GOT3 (cell line): ENCODE measurements around the gene IL2RG.

ENCODE experiments used
- DNase-seq: peaks from one replicate; lab custom pipeline; 2025; ENCODE audit warnings: mixed read lengths; lab: John Stamatoyannopoulos, UW

IL2RG gene

GRCh38 chrX:71111141-71111843, at the start of gene IL2RG:
TSS of gene IL2RG (minus strand) at chrX:71111577. CDS start at chrX:71111539, 38 bp downstream.
- no peak for DNase-seq

DNA sequence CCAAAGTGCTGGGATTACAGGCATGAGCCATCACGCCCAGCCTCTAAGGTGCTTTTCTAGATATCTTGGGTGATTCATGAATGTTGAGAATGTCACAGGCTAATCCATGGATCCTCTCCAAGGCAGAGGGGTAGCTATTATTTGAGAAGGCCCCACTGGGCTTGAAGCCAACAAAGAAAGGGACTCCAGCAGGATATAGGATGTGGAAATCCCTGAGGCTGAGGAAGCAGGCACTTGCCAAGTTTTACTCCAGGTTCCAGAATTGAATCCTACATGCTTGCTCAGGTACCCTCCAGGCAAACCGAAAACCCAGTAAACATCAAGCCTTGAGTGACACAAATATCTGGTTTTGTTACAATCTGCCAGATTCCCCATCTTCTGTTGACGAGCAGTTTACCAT, 49.1 kb upstream of the IL2RG start:
- DNase-seq: no peak

DNA sequence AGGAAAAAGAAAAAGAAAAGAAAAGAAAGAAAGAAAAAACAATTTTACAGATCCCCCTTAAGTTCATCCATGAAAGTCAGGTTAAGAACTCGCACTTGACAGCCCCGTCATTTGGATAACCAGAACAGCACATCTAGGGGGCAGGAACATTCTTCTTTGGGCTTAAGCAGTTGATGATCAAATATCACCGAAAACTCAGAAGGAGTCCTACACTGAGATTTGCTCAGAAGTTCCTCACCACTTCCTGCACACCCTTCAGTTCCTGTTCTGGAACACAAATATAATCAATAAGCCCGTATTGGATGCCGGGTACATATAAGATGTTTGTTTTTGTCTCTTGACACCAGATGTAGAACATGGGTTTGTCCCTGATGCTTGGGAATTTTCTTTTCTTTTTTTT, 48.0 kb upstream of the IL2RG start:
- no peak for DNase-seq

GRCh38 chrX:71158603-71159002, 47.2 kb upstream of the IL2RG start:
- no peak for DNase-seq

DNA sequence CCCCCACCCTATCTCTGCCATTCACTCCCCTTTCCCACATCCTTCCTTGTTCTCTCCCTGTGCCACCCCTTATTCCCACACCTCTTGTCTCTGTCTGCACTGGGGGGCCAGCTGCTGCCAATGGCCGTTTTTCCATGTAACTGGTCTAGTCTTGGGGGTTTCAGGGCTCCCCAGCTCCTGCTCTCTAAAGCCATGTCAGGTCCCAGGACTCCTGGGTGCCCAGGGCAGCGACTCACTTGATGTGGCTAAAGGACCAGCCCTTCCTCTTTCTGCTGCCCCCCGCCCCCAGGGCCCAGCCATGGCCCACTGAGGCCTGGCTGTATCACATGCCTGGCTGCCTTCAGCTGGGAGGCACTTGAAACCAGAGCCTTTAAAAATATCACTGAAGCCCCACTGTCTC, 43.3 kb upstream of the IL2RG start:
- DNase-seq: no peak

GRCh38 chrX:71154196-71154595, 42.8 kb upstream of the IL2RG start:
- no peak for DNase-seq

- DNase-seq: no peak
Measured at GRCh38 chrX:71151366-71151765, 40.0 kb upstream of the IL2RG start.

DNA sequence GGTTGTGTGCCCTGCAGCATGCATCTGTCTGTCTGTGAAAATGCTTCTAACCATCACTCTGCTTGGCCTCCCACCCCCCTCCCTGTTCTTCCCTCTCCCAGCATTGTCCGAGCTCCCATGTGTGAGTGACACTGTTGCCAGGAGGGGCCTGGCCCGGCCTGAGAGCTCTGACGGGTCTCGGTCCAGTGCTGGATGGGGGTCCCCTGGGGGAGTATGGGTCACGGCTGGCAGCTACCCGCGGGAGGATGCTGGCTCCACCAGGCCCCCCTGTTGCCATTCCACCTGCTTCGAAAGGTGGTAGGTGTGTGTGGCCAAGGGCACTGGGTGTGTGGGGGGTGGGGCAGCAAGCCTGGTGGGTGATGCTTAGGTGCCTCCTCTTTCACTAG, 36.9 kb upstream of the IL2RG start:
- no peak for DNase-seq

DNA sequence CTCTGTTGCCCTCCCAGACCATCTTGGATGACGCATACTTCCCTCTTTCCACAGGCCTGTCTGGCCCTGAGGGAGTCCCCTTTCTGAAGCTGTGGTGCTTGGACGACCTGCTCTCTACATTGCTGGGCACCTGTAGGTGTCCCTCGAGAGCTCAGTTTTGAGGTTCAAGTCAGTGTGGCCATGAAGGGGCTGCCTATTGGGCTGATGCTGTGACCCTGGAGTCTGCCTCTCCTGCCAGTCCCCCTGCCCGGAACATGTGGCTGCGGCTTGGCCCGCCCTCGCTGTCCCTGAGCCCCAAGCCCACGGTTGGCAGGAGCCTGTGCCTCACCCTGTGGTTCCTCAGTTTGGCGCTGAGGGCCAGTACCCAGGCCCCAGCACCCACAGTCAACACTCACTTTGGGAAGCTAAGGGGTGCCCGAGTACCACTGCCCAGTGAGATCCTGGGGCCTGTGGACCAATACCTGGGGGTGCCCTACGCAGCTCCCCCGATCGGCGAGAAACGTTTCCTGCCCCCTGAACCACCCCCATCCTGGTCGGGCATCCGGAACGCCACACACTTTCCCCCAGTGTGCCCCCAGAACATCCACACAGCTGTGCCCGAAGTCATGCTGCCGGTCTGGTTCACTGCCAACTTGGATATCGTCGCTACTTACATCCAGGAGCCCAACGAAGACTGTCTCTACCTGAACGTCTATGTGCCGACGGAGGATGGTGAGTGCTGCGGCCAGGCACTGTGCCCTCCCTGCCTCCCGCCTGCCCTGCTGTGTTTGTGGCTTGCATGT, 36.3 kb upstream of the IL2RG start:
- DNase-seq: no peak

GRCh38 chrX:71144651-71145050, 33.3 kb upstream of the IL2RG start, which contains the start of gene NLGN3:
TSS of gene NLGN3 (plus strand) at chrX:71144841. CDS start at chrX:71147750, 2,909 bp downstream.
- no peak for DNase-seq

- DNase-seq: no peak
Measured at GRCh38 chrX:71143508-71143907, 32.1 kb upstream of the IL2RG start.

DNA sequence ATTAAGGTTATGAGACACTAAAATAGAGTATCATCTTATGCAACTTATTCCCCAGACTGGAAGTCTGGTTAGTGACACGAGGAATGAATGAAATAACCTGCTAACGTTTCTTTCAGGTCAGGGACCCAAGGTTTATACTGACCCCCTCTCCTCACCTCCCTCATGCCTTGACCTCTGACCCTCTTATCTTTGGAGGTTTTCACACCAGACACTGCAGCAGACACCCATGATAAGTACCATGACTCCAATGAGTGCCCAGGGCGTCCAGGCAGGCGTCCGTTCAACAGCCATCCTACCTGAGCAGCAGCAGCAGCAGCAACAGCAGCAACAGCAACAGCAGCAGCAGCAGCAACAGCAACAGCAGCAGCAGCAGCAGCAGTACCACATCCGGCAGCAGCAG, 29.1 kb upstream of the IL2RG start:
- DNase-seq: no peak

DNA sequence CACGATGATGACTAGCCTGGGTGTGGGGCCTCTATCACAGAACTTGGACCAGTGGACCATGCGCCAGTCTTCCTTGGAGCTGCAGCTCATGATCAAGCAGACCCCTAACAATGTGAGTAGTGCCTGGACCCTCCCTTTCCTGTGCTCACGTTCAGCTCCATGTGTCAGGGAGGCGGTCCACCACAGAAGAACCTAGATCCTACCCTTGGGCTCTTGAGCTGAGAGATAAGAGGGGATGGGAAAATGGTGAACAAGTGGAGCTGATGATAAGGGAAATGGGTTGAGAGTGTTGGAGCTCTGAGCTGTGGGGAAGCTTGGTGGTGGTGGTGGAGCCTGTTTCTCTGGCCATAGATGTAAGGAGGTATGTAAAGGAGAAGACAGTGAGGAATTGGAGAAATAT, 20.1 kb upstream of the IL2RG start:
- DNase-seq: no peak

DNA sequence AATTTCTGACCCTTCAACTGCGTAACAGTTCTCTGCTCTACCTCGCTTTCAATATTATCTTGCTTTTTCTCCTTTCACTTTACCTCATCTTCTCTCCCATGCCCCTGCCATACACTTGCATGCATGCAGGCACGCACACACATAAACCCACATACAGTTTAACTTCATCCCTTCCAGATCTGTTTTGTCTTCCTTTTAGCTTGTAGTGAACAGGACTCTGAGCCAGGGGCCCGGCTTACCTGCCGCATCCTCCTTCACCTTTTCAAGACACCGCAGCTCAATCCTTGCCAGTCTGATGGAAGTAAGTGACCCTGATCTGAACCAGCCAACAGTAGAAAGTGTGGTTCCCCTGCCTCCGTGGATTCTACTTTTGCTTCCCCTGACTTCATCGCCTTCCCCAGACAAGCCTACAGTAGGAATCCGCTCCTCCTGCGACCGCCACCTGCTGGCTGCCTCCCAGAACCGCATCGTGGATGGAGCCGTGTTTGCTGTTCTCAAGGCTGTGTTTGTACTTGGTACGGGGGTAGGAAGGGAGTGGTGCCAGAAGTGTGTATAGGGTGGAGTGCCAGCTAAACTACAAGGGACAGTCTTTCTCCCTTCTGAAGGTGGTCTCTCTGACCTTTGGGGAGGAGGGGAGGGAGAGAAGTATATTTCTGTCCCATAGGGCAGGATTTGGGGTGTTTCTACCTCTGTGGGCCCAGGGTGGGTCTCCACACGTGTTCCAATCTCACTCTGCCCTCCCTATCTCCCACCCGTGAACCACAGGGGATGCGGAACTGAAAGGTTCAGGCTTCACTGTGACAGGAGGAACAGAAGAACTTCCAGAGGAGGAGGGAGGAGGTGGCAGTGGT, 17.8 kb upstream of the IL2RG start:
- no peak for DNase-seq

- DNase-seq: no peak
Measured at GRCh38 chrX:71128166-71128833, 16.9 kb upstream of the IL2RG start.

GRCh38 chrX:71118985-71119535, 7.7 kb upstream of the IL2RG start:
- DNase-seq: no peak

DNA sequence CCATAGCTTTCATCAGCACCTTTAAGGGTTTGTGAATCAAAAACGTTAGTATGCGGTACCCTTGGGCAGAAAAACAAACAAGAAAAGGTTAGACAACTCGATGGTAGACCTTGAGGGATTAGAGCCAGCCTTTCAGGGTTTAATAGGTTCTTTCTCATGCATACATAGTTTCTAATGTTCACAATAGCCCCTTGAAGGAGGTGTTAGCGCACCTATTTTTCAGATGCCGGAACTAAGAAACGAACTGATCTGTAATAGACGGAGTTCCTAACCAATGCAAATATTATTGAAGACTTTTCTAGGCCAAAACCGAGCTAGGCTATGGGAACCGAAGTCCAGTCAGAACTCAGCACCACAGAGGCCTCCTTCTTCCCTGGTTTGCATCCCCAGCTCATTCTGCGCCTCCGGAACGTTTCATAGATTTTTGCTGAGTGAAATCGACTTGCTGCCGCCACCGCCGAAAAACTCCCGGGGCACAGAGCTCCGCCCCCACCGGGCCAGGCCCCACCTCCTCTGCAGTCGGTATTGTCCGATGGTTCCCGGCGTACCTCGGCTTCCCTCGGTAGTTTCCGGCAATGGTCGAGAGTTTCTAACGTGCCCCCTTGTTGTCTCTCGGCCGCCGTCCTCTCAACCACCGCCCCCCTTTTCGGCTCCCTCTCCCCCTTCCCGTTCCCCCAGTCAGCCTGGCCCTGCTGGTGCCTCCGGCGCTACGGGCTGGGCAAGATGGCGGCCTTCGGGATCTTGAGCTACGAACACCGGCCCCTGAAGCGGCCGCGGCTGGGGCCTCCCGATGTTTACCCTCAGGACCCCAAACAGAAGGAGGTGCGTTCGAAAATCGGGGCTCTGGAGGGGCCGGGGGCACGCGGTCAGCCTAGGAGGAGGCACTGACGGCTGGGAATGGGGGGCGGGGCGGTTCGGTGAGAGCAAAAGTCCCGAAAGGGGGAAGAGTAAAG, 6.9 kb upstream of the IL2RG start, which contains the start of gene MED12:
TSS of gene MED12 (plus strand) at position 565 of the 953 bp plus-strand sequence. CDS start at position 724, 159 bp downstream.
- DNase-seq: no peak

DNA sequence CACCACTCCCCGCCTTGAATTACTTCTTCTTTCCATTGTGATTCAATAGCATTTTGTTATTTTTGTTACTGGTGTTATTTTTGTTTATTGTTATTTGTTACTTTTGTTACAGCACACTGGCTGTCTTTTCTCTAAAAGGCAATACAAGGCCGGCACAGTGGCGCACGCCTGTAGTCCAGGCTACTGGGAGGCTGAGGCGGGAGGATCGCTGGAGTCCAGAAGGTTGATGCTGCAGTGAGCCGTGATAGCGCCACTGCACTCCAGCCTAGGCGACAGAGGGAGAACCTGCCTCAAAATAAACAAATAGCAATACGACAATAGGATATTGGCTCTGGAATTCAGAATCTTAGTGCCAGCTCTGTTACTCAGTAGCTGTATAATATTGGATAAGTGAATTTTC, 6.0 kb upstream of the IL2RG start:
- DNase-seq: no peak

DNA sequence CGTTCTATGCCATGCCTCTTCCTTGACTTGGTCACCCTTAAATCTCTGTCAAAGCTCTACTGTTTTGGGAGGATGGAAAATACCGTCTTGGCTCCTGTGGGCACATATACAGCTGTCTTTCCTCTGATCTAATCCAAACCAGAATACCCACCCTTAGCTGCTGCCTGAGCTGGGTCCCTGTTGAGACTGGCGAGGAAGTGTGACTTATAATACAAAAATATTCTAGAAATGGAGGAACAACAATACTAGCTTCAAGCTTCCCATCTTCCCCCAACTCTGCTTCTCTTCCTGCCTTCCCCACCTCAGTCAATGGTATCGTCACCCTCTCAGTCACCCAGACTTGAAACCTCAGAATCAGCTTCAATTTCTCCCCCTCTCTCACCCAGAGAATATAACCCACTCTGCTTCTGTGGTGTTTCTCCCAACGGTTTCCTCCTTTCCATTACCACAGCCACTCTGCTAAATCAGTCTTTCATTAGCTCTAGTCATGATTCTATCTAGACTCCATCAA, 599 bp upstream of the IL2RG start:
- DNase-seq: no peak

- DNase-seq: no peak
Measured at GRCh38 chrX:71109051-71109450, 2.3 kb downstream of the IL2RG start.
